OCI-LY3 (cell line): ENCODE results near the gene HAS3.
"Not testable (repeated sequence)": the region's sequence is repeated elsewhere in the genome, so short reads cannot be mapped to it uniquely, and the experiment has no call there.

Experiments
- H2AFZ ChIP-seq: fragments of 200-600, 300-600 bp; shearing (Covaris generic); 2 replicates; pipeline ENCODE4 v1.6.0; 2014; ENCODE audit warnings: antibody characterized with exemption, low read depth, low read length
- H3K27ac ChIP-seq: fragments of 200-600, 300-600 bp; sonication (generic); 2 replicates; pipeline ENCODE4 v1.5.1; 2014; ENCODE audit warnings: mild to moderate bottlenecking, low read length, moderate library complexity, mixed read lengths
- H3K27me3 ChIP-seq: fragments of 200-600, 300-600 bp; sonication (generic); 2 replicates; pipeline ENCODE4 v1.6.1; 2014; ENCODE audit warnings: low read depth, low read length, mixed read lengths
- H3K36me3 ChIP-seq: fragments of 200-600, 300-600 bp; sonication (generic); replicated peaks from 2 replicates; pipeline ENCODE3; 2014; ENCODE audit warnings: low read depth, low read length, mixed read lengths
- H3K4me1 ChIP-seq: fragments of 300-600, 200-600 bp; sonication (generic); 2 replicates; pipeline ENCODE4 v1.6.1; 2014; ENCODE audit warnings: low read length, mixed read lengths
- H3K4me2 ChIP-seq: fragments of 200-600, 300-600 bp; sonication (generic); 2 replicates; pipeline ENCODE4 v1.6.1; 2014; ENCODE audit warnings: low read length, mixed read lengths
- H3K4me3 ChIP-seq: fragments of 300-600, 200-600 bp; sonication (generic); 2 replicates; pipeline ENCODE4 v1.5.1; 2014; ENCODE audit warnings: antibody characterized with exemption, mild to moderate bottlenecking, low read length, moderate library complexity
- H3K79me2 ChIP-seq: fragments of 300-600, 200-600 bp; shearing (Covaris generic); 2 replicates; pipeline ENCODE4 v1.6.1; 2014; ENCODE audit warnings: mild to moderate bottlenecking, low read length, mixed read lengths
- H3K9ac ChIP-seq: fragments of 300-600, 200-600 bp; shearing (Covaris generic); 2 replicates; pipeline ENCODE4 v1.6.0; 2014; ENCODE audit warnings: mild to moderate bottlenecking, low read length, moderate library complexity
- H3K9me3 ChIP-seq: fragments of 200-600, 300-600 bp; shearing (Covaris generic); 2 replicates; pipeline ENCODE4 v1.6.1; 2014; ENCODE audit warnings: low read length, mixed read lengths; ENCODE audit not compliant: insufficient read depth
- H4K20me1 ChIP-seq: fragments of 200-600, 300-600 bp; sonication (generic); 2 replicates; pipeline ENCODE4 v1.6.1; 2016; ENCODE audit warnings: low read length, mixed read lengths; ENCODE audit not compliant: insufficient read depth
- CTCF ChIP-seq: fragments of 200-600, 300-600 bp; sonication (generic); IDR thresholded peaks from 2 replicates; pipeline ENCODE4 v1.5.1; 2014; ENCODE audit warnings: antibody characterized with exemption, low read length, low read depth
- EZH2phosphoT487 ChIP-seq: fragments of 200-600 bp; shearing (Covaris generic); IDR thresholded peaks from 2 replicates; pipeline ENCODE4 v1.6.1; 2018; ENCODE audit warnings: antibody characterized with exemption, mixed run types, low read depth

HAS3 gene

GRCh38 chr16:69119536-69119935, 14.1 kb downstream of the HAS3 start:
- Histone ChIP-seq H3K27ac (no peak overlapping the region), H3K36me3 (peaks cover 26% of the 10 kb centered on the region), H2AFZ (no peak overlapping the region), H3K4me1 (no peaks in the 10 kb centered on the region), H3K9ac (no peak overlapping the region), H4K20me1 (peaks cover 10% of the 10 kb centered on the region), H3K79me2 (peaks cover 8% of the 10 kb centered on the region; the same call in 1 of the 2 replicates), H3K9me3 (no peaks in the 10 kb centered on the region), H3K27me3 (no peaks in the 10 kb centered on the region), H3K4me3 (no peak overlapping the region), H3K4me2 (no peak overlapping the region)
- TF ChIP-seq EZH2phosphoT487 (no peak), CTCF (no peak)

- H3K9ac ChIP-seq: no peak overlapping the region
- no peak overlapping the region for H2AFZ ChIP-seq
- H3K4me2 ChIP-seq: no peak overlapping the region
- H3K4me1 ChIP-seq: no peaks in the 10 kb centered on the region
- peaks cover 11% of the 10 kb centered on the region for H3K79me2 ChIP-seq
- H3K27me3 ChIP-seq: no peaks in the 10 kb centered on the region
- H3K27ac ChIP-seq: no peak overlapping the region
- no peak for TF ChIP-seq EZH2phosphoT487
- no peak for TF ChIP-seq CTCF
- H3K36me3 ChIP-seq: peaks cover 26% of the 10 kb centered on the region
- H3K4me3 ChIP-seq: no peak overlapping the region
- no peaks in the 10 kb centered on the region for H3K9me3 ChIP-seq
- H4K20me1 ChIP-seq: peaks cover 9% of the 10 kb centered on the region
Observed at GRCh38 chr16:69120096-69120664, 14.7 kb downstream of the HAS3 start.

GRCh38 chr16:69123910-69124309, 18.5 kb downstream of the HAS3 start:
- H2AFZ ChIP-seq: no peak overlapping the region
- no peak overlapping the region for H3K27ac ChIP-seq
- no peak overlapping the region for H3K9ac ChIP-seq
- H3K4me2 ChIP-seq: no peak overlapping the region
- H3K4me1 ChIP-seq: no peaks in the 10 kb centered on the region
- peaks cover 18% of the 10 kb centered on the region for H3K36me3 ChIP-seq
- H3K79me2 ChIP-seq: peaks cover 46% of the 10 kb centered on the region
- TF ChIP-seq CTCF: peak; percentile 67
- no peak for TF ChIP-seq EZH2phosphoT487
- no peak overlapping the region for H3K4me3 ChIP-seq
- H3K9me3 ChIP-seq: no peaks in the 10 kb centered on the region
- peaks cover 17% of the 10 kb centered on the region for H4K20me1 ChIP-seq
- no peaks in the 10 kb centered on the region for H3K27me3 ChIP-seq

GRCh38 chr16:69124406-69124805, 19.0 kb downstream of the HAS3 start:
- H3K4me1 ChIP-seq: not testable (repeated sequence)

GRCh38 chr16:69124961-69125360, 19.5 kb downstream of the HAS3 start:
- H3K36me3 ChIP-seq: peaks cover 21% of the 10 kb centered on the region
- H3K27me3 ChIP-seq, H3K4me2 ChIP-seq, H2AFZ ChIP-seq, H3K4me1 ChIP-seq, H3K4me3 ChIP-seq, H3K9me3 ChIP-seq, H3K9ac ChIP-seq, H3K27ac ChIP-seq: not testable (repeated sequence)
- H4K20me1 ChIP-seq: peaks cover 22% of the 10 kb centered on the region
- peaks cover 55% of the 10 kb centered on the region for H3K79me2 ChIP-seq

More at GRCh38 chr16:69124406-69124805, 19.0 kb downstream of the HAS3 start:
- H3K9ac ChIP-seq, H3K4me3 ChIP-seq, H3K27ac ChIP-seq, H3K4me2 ChIP-seq, H3K9me3 ChIP-seq, H3K27me3 ChIP-seq, H2AFZ ChIP-seq: not testable (repeated sequence)
- peaks cover 16% of the 10 kb centered on the region for H3K36me3 ChIP-seq
- H3K79me2 ChIP-seq: peaks cover 50% of the 10 kb centered on the region
- H4K20me1 ChIP-seq: peaks cover 18% of the 10 kb centered on the region
